DMS114 treated with DMSO at 0.1 percent for 48 hours (cell line): ENCODE data around the gene LIPE.
A peak's percentile ranks its signal among the peaks of the same experiment; 100 is the strongest.

ENCODE experiments used
- DNase-seq: peaks from one replicate; lab custom pipeline; 2025; ENCODE audit not compliant: unreplicated experiment; lab: John Stamatoyannopoulos, UW

Gene LIPE

GRCh38 chr19:42420055-42420544, 7.1 kb downstream of the LIPE start:
- DNase-seq = peak; percentile 25

GRCh38 chr19:42419309-42419708, 7.9 kb downstream of the LIPE start:
- no peak for DNase-seq

GRCh38 chr19:42412661-42413076, 14.5 kb downstream of the LIPE start:
- no peak for DNase-seq

- no peak for DNase-seq
Observed at GRCh38 chr19:42412227-42412626, 15.0 kb downstream of the LIPE start.

- DNase-seq = no peak
Observed at GRCh38 chr19:42411581-42412178, 15.5 kb downstream of the LIPE start.

GRCh38 chr19:42410371-42410770, 16.8 kb downstream of the LIPE start:
- no peak for DNase-seq

- no peak for DNase-seq
Observed at GRCh38 chr19:42409477-42409876, 17.7 kb downstream of the LIPE start.

GRCh38 chr19:42407816-42408175, 19.4 kb downstream of the LIPE start:
- DNase-seq = no peak

- DNase-seq = no peak
Observed at GRCh38 chr19:42407085-42407815, 19.9 kb downstream of the LIPE start.

GRCh38 chr19:42406111-42406510, 21.1 kb downstream of the LIPE start:
- no peak for DNase-seq

- no peak for DNase-seq
Observed at GRCh38 chr19:42403586-42403985, 23.6 kb downstream of the LIPE start.

- DNase-seq = no peak
Observed at GRCh38 chr19:42402376-42403116, 24.6 kb downstream of the LIPE start.

GRCh38 chr19:42401365-42402303, 25.6 kb downstream of the LIPE start:
- peak; percentile 65 for DNase-seq

GRCh38 chr19:42400404-42400803, 26.8 kb downstream of the LIPE start:
- DNase-seq = no peak

GRCh38 chr19:42397263-42398166, 29.7 kb downstream of the LIPE start:
- DNase-seq = no peak

GRCh38 chr19:42396381-42397262, 30.6 kb downstream of the LIPE start:
- peak; percentile 97 for DNase-seq

- DNase-seq = no peak
Observed at GRCh38 chr19:42394751-42395150, 32.4 kb downstream of the LIPE start.

- no peak for DNase-seq
Observed at GRCh38 chr19:42392165-42392564, 35.0 kb downstream of the LIPE start.

- no peak for DNase-seq
Observed at GRCh38 chr19:42389899-42390298, 37.3 kb downstream of the LIPE start, which contains the start of gene CNFN. Gene CNFN, minus strand, starts transcription at chr19:42390297. Its CDS starts 1,260 bp downstream, at chr19:42389037.
